ENCODE measurements around the gene TMCO5A.

TMCO5A gene

DNA sequence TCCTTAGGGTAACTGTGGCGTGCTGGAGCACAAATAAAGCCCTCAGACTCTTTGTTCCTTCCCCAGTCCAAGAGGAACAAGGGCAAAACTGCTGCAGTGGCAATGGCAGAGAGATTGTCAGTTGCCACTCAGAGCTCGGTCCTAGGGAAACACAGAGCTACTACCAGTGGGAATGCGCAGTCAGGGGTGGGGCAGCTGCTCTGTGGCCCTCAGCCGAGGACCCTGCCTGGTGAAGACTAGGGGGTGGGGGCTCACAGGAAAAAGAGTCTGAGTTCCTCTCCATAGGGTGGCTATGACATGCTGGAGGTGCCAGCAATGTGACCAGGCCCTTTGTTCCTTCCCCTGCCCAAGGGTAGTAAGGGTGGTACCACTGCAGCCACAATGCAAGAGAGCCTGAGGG lies 43.8 kb downstream of the TMCO5A start:
- DNase-seq: no peak

DNA sequence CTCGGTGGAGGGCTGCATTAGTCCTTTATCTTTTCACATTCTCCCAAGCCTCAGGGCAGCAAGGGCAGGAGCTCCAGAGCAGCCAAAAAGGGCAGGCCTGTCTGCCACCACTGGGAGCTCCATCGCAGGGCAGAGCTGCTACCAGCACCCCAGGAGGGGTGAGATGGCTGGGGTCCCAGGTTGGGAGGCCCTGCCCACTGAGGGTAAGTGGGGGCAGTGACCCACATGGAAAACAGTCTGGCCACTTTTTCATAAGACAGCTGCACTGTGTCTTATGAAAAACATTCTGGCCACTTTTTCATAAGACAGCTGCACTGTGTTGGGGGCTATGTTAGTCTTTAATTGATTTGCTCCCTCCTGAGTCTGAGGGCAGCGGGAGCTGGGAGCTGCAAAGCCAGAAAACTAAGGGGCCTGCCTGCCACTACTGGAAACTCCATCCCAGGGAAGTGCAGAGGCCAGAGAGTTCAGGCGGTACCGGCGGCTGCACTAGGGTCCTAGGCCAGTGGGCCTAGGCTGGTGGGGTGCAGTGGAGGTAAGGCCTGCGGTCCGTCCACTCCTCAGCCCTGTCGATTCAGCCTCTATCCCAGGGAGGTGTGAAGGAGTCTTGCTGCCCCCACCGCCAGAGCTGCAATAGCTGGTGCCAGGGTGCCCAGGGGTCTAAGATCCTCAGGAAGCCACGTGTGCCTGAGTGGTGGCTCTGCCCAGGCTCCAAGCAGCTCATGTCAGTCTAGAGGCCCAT lies 45.4 kb downstream of the TMCO5A start:
- no peak for DNase-seq

DNA sequence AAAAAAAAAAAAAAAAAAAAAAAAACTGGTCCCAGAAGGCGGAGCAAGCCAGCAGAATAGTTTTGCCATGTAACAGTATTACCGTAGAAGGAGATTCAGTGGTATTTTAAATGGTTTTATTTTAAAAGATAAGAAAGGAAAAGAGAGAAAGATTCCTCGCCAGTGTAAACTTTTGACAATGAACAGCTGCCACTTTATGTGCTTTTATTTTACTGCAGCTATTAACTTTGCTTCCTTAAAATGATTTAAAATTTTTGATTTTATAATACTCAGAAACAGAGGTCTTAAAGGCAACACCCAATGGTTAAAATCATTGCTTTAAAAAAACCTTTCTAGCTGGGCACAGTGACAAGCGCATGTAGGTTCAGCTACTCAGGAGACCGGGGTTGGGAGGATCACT lies 46.8 kb downstream of the TMCO5A start:
- DNase-seq: no peak

DNA sequence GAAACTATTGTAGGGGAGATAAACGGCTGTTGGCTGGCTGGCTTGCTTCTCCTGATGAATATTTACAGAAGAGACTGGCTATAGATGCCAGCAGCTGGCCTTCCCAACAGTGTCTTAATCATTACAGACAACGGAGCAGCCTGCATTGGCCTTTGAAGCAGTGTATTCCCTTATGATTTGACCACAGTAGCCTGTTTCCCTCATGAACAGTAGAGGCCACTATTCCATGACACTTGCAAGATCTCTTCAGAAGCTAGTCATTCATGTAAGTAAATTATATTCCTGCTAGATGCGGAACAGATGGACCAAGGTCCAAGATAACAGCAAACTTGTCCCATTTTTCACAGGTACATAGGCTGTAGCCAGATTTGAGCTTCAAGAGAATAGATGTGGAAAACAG lies 47.3 kb downstream of the TMCO5A start:
- no peak for DNase-seq

DNA sequence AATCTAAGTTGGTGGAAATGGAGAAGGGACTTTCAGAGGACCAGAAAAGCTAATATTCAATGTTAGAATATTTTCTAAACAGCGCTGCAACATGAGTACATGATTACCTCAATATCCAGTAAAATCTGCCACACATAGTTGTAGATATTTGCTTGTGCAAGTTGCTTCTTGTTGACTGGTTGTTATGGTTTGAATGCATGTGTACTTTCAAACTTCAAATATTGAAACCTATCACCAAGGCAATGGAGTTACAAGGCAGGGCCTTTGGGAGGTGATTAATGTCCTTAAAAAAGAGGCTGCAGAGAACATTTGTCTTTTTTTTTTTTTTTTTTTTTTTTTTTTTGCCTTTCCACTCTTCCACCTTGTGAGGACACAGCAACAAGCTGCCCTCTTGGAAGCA lies 49.9 kb downstream of the TMCO5A start:
- no peak for DNase-seq

DNA sequence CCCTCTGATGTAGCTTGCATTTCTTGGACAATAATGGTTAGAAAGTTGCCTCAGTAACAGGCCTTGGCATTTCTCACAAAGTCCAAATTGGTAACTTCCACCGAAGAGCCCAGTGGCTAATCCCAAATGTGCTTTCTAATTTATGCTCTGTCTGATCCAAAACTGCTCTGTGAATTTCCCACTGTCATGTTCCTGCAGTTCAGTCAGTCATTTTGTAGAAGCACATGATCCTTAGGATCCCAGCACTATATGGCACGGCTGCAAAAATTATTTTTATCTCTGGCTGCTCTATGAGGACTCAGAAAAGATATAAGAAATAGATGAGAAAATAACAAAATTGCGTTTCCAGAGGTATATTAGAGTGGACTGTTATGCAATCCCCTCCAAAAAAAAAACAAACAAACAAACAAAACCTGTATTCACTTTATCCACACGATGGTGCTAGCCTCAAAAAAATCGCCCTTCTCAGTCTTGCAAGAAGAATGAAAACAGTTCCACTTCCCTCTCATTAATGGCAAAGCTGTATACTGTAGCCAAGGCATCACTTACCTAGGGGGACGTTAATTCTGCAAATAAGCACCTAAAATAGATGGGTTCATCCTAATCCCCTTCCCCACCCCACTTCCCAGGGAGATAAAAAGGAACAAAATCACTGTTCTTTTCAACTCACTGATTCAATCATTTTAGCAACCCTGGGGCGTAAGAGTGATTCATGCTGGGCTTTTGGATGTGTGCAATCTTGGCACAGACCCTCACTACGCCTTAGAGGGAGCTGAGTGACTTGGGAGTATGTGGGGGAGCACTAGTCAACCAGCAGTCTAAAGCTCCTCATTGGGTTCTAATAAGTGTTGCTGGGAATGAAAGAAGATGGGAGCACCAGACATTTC lies 61.3 kb downstream of the TMCO5A start:
- no peak for DNase-seq
